ENCODE data around the gene KCNQ1.

The KCNQ1 gene

DNA sequence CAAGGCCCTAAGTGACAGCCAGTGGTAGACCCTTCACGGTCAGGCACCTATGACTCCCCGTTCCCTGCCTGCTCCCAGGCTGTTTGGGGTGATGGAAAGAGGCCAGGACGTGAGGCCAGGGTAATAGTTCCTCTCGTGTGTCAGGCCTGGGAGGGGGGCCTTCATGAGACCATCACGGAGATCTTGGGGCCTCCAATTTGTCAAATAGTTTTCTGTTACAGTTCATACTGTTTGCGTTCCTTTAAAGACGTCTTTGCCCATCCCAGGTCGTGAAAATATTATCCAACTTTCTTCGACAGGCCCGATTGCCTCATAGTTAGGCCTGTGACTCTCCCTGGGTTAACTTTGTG lies 317.2 kb downstream of the KCNQ1 start:
- H3K9ac ChIP-seq: no peak overlapping the region
- H3K4me2 ChIP-seq: no peak overlapping the region
- no peak for TF ChIP-seq Cebpa-rat (IDR thresholded peaks at IDR 0.05)
- H3K9me3 ChIP-seq (replicated peaks in 1 of 11): peaks cover under 1 to 14% (median 10%) of the 10 kb centered on the region in 11 experiments; a peak in 15 of 22 replicates
- H3K4me3 ChIP-seq: no peak overlapping the region
- H3K36me3 ChIP-seq: no peaks in the 10 kb centered on the region
- H3K27me3 ChIP-seq: no peaks in the 10 kb centered on the region
- H3K4me1 ChIP-seq: peaks cover 4 to 16% (median 8%) of the 10 kb centered on the region in 10 experiments; a peak in 14 of 20 replicates
- no peak overlapping the region for H3K27ac ChIP-seq
- H4K20me1 ChIP-seq: no peaks in the 10 kb centered on the region

DNA sequence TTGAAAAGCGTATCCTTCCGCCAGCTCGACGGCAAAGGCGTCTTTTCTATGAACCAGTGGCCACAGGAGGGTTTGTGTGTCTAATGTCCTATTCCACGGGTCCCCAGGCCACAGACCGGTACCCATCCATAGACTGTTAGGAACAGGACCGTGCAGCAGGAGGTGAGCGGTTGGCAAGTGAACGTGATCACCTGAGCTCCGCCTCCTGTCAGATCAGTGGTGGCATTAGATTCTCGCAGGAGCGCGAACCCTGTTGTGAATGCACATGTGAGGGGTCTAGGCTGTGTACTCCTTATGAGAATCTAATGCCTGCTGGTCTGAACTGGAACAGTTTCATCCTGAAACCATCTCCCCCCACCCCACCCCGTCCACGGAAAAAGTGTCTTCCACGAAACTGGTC lies 317.6 kb downstream of the KCNQ1 start:
- Histone ChIP-seq H4K20me1 (no peaks in the 10 kb centered on the region), H3K4me2 (no peak overlapping the region), H3K9me3 (replicated peaks in 1 of 11) (peaks cover 0 to 11% (median 7%) of the 10 kb centered on the region in 11 experiments; a peak in 10 of 22 replicates), H3K36me3 (no peaks in the 10 kb centered on the region), H3K4me3 (no peak overlapping the region), H3K27ac (no peak overlapping the region), H3K4me1 (peaks cover 4 to 16% (median 8%) of the 10 kb centered on the region in 10 experiments; a peak in 14 of 20 replicates), H3K27me3 (no peaks in the 10 kb centered on the region), H3K9ac (no peak overlapping the region)
- no peak for TF ChIP-seq Cebpa-rat (IDR thresholded peaks at IDR 0.05)

DNA sequence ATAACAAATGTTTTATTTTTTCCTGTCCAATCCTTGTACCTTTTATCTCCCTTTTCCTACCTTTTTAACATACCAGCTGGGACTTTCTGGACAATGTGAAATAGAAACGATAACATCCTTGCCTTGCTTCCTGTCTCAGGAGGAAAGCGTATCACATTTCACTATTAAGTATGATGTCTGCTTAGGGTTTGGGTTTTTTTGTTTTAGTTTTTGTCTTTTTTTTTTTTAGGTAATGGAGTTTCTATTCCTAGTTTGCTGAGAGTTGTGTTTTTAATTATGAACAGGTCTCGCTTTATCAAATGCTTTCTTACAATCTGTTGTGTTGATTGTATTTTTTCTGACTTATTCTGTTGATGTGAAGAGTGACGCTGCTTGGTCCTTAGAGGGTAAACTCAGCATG lies 319.2 kb downstream of the KCNQ1 start:
- no peak overlapping the region for H3K4me2 ChIP-seq
- H3K36me3 ChIP-seq: no peaks in the 10 kb centered on the region
- no peaks in the 10 kb centered on the region for H3K27me3 ChIP-seq
- H4K20me1 ChIP-seq: no peaks in the 10 kb centered on the region; a peak in 1 of 22 replicates
- TF ChIP-seq Cebpa-rat (IDR thresholded peaks at IDR 0.05): no peak
- H3K27ac ChIP-seq: no peak overlapping the region
- peaks cover 3 to 17% (median 7%) of the 10 kb centered on the region in 10 experiments; a peak in 17 of 20 replicates for H3K4me1 ChIP-seq
- H3K4me3 ChIP-seq: no peak overlapping the region
- no peak overlapping the region for H3K9ac ChIP-seq
- peaks cover 0 to 7% (median 0%) of the 10 kb centered on the region in 11 experiments; a peak in 2 of 22 replicates for H3K9me3 ChIP-seq (replicated peaks in 1 of 11)

DNA sequence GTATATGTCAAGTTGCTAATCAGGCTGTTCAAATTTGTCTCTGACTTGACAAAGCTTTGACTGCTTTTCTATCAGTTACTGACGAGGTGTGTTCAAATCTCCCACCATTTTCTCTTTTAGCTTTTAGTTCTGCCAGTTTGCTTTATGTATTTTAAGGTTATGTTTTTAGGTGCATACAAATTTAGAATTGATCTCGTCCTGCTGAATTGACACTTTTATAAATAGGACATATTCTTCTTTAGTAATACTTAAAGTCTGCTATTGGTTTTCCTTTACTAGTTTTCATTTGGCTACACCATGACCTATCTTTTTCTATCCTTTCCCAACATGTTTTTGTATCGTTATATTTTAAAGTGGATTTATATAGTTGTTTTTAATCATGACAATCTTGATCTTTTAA lies 320.7 kb downstream of the KCNQ1 start:
- no peak overlapping the region for H3K9ac ChIP-seq
- H3K4me3 ChIP-seq: no peak overlapping the region
- no peaks in the 10 kb centered on the region for H3K27me3 ChIP-seq
- no peak for TF ChIP-seq Cebpa-rat (IDR thresholded peaks at IDR 0.05)
- no peak overlapping the region for H3K4me2 ChIP-seq
- H3K9me3 ChIP-seq (replicated peaks in 1 of 11): peaks cover 0 to 7% (median 0%) of the 10 kb centered on the region in 11 experiments; a peak in 2 of 22 replicates
- peaks cover 0 to 19% (median 8%) of the 10 kb centered on the region in 10 experiments; a peak in 15 of 20 replicates for H3K4me1 ChIP-seq
- no peak overlapping the region for H3K27ac ChIP-seq
- no peaks in the 10 kb centered on the region for H3K36me3 ChIP-seq
- H4K20me1 ChIP-seq: no peaks in the 10 kb centered on the region; a peak in 1 of 22 replicates

DNA sequence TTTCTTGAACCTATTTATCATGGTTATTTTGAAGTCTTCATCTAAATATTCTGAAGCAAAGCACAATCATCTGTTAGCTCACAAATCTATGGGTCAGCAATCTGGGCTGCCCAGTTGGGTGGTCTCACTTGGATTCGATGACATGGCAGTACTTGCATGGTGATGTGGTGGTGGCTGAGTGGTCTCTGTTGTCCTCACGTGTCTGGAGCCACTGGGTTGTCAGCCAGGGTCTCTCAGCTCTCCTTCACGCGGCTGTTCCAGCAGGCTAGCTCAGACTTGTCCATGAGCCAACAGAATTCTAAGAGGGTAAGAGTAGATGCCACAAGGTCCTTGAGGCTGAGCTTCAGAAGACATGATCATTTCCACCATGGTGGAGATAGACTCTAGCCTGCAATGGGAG lies 321.4 kb downstream of the KCNQ1 start:
- Histone ChIP-seq H3K36me3 (no peaks in the 10 kb centered on the region), H3K4me1 (peaks cover 0 to 26% (median 15%) of the 10 kb centered on the region in 10 experiments; a peak in 17 of 20 replicates), H3K27ac (no peak overlapping the region), H3K9ac (no peak overlapping the region), H3K4me2 (no peak overlapping the region), H3K9me3 (replicated peaks in 1 of 11) (peaks cover 0 to 7% (median 0%) of the 10 kb centered on the region in 11 experiments; a peak in 2 of 22 replicates), H4K20me1 (no peaks in the 10 kb centered on the region; a peak in 1 of 22 replicates), H3K27me3 (no peaks in the 10 kb centered on the region), H3K4me3 (no peak overlapping the region)
- no peak for TF ChIP-seq Cebpa-rat (IDR thresholded peaks at IDR 0.05)

DNA sequence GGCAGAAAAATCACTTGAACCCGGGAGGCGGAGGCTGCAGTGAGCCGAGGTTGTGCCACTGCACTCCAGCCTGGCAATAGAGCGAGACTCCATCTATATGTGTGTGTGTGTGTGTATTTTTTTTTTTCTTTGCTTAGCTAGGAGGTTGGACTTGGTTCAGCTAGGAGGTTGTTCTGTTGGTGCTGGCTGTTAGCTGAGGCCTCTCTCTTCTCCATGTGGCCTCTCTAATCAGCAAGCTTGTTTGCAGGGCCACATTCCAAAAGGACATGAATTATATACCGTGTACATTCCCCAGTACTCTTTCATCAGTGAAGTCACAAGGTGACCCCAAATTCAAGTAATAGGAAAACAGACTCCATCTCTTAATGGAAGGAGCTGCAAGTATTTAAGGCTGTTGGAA lies 322.3 kb downstream of the KCNQ1 start:
- H3K4me2 ChIP-seq: no peak overlapping the region
- H3K27ac ChIP-seq: no peak overlapping the region
- H4K20me1 ChIP-seq: peaks cover 0 to 1% (median 0%) of the 10 kb centered on the region in 11 experiments; a peak in 1 of 22 replicates
- H3K4me1 ChIP-seq: peaks cover 0 to 34% (median 22%) of the 10 kb centered on the region in 10 experiments; a peak in 17 of 20 replicates
- H3K27me3 ChIP-seq: no peaks in the 10 kb centered on the region
- H3K36me3 ChIP-seq: no peaks in the 10 kb centered on the region
- H3K9ac ChIP-seq: no peak overlapping the region
- TF ChIP-seq Cebpa-rat (IDR thresholded peaks at IDR 0.05): no peak
- H3K4me3 ChIP-seq: no peak overlapping the region
- peaks cover 0 to 7% (median 0%) of the 10 kb centered on the region in 11 experiments; a peak in 2 of 22 replicates for H3K9me3 ChIP-seq (replicated peaks in 1 of 11)

DNA sequence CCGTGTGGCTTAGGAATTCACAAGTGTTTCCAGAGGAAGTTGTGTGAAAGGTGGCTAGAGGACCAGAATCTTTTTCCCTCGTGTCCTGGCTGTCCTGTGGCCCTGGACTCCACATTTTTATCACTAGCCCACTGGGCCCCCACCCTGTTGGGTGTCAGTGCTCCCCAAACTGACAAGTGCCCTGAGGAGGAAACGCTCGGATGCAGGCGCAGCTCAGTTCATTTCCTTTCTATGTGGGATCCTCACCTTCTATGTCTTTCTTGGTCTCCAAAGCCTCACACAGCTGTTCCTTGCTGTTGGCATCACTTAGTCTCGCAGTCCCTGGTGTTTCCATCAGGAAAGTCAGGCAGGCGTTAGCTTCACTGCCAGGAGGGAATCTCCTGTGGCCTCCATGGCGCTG lies 323.0 kb downstream of the KCNQ1 start:
- Histone ChIP-seq H3K27ac (no peak overlapping the region), H4K20me1 (peaks cover 0 to 8% (median 0%) of the 10 kb centered on the region in 11 experiments; a peak in 2 of 22 replicates), H3K36me3 (no peaks in the 10 kb centered on the region), H3K4me3 (no peak overlapping the region), H3K4me2 (peak overlapping the region in 3 of 11 experiments; percentile 1 to 19 (median 8); a peak in 4 of 22 replicates), H3K9ac (no peak overlapping the region), H3K9me3 (replicated peaks in 1 of 11) (peaks cover 0 to 7% (median 0%) of the 10 kb centered on the region in 11 experiments; a peak in 2 of 22 replicates), H3K27me3 (no peaks in the 10 kb centered on the region), H3K4me1 (peaks cover 0 to 41% (median 29%) of the 10 kb centered on the region in 10 experiments; a peak in 18 of 20 replicates)
- TF ChIP-seq Cebpa-rat (IDR thresholded peaks at IDR 0.05): no peak

DNA sequence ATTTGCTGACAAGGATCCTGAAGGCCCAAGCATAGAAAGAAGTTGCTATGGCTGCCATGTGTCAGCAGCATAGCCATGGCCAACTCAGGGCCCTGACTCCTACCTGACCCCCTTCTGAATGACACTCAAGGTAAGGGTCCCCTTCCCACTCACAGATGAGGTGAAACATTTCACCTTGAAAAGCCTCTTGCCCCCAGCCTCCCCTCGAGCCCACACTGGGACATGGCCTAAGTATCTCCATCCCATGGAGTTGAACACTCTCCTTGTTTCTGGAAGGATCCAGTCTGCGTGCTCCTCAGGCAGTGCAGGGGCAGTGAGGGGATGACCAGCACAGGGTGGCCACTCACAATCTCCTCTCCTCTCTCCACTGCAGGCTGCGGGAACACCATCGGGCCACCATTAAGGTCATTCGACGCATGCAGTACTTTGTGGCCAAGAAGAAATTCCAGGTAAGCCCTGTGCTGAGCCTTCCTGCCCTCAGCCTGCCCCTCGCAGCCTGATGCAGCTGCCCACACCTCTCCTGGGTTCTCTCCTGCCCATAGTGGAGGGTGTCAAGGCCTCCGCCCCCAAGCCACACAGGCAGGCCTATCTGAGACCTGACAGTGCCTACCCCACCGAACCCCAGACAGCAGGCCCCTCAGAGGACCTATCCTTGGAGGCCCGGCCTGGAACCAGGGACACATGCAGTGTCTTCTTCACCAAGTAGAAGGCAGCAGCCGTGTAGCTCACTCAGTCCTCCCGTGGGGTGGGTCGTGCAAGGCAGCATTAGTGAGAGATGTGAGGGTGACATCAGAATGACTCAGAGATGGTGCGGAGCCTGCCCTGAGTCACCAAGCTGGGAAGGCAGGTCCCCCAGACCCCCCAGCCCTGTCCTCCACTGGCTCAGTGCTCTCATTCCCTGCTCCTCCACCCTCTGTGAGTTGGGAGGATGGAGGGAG lies 323.9 kb downstream of the KCNQ1 start:
- Histone ChIP-seq H3K27ac (no peak overlapping the region), H3K4me3 (no peak overlapping the region), H3K27me3 (0 out of 22 replicates have a peak, but pooled peaks cover 0 to 6% (median 0%) of the 10 kb centered on the region in 11 experiments), H3K36me3 (no peaks in the 10 kb centered on the region), H4K20me1 (peaks cover 0 to 11% (median 0%) of the 10 kb centered on the region in 11 experiments; a peak in 2 of 22 replicates), H3K9me3 (replicated peaks in 1 of 11) (peaks cover 0 to 7% (median 0%) of the 10 kb centered on the region in 11 experiments; a peak in 2 of 22 replicates), H3K4me2 (peak overlapping the region in 3 of 11 experiments; percentile 6 to 19 (median 8); a peak in 3 of 22 replicates), H3K9ac (no peak overlapping the region), H3K4me1 (peaks cover 0 to 44% (median 31%) of the 10 kb centered on the region in 10 experiments; a peak in 18 of 20 replicates)
- TF ChIP-seq Cebpa-rat (IDR thresholded peaks at IDR 0.05): no peak
